Measurements from ENCODE around the gene MAN1C1. TPM values are rescaled to one million over a fixed set of nuclear protein-coding genes. Genes with fewer than 3 reads are reported as not detected.

The MAN1C1 gene
- polyA plus RNA-seq, 1 donor from 2014 or later: 1.3 TPM

DNA sequence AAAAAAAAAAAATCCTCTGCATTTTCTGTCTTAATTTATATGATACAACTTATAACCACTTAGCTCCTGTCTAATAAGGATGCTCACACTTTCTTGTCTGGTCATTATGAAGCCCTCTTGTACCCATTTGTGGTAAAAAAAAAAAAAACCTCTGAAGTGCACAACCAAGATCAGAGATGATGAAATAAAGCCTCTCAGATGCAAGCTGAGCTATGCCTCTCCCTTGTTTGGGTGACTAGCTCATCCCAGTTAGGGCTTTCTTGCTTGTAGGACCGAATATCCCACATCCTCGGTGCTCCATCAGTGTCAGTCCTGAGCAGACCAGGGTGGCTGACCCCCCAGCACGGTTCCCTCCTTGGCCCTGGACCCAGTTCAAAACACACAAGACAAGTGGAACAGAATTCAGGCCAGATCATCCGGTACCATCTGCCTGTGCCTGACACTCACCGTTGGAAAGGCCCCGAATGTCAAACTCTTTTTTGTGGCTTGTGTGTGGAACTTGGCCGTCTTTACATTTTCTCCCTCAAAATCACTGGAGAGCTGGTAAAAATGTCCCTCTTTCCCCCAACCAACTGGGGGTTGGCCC lies 177.1 kb downstream of the MAN1C1 start:
- Histone ChIP-seq H3K4me3 (ENCODE audit: low read length) (no peak overlapping the region), H3K9me2 (ENCODE audit: insufficient read depth, low read length) (no peaks in the 10 kb centered on the region), H3K9me3 (ENCODE audit: low read length) (no peaks in the 10 kb centered on the region), H3K79me2 (replicated peaks; ENCODE audit: insufficient read depth, low read length) (no peaks in the 10 kb centered on the region), H3K4me2 (ENCODE audit: low read length) (no peak overlapping the region), H2AFZ (ENCODE audit: low read depth, low read length) (no peak overlapping the region), H3K27me3 (ENCODE audit: insufficient read depth, low read depth, low read length) (no peaks in the 10 kb centered on the region), H3K36me3 (ENCODE audit: insufficient read depth, low read length) (no peaks in the 10 kb centered on the region), H3K27ac (ENCODE audit: low read length) (no peak overlapping the region), H4K20me1 (ENCODE audit: insufficient read depth) (no peaks in the 10 kb centered on the region), H3K9ac (ENCODE audit: low read length) (no peak overlapping the region), H3F3A (ENCODE audit: insufficient read depth, low read length, poor library complexity, severe bottlenecking) (no peaks in the 10 kb centered on the region)
- TF ChIP-seq MXI1 (conservative IDR thresholded peaks at IDR 0.05; ENCODE audit: poor library complexity, severe bottlenecking): no peak
- no peak for TF ChIP-seq EZH2 (IDR thresholded peaks at IDR 0.05; ENCODE audit: borderline replicate concordance, insufficient read depth, low read length, poor library complexity, severe bottlenecking)

GRCh38 chr1:25794325-25794724 lies 177.7 kb downstream of the MAN1C1 start:
- Histone ChIP-seq H3K27ac (ENCODE audit: low read length) (no peak overlapping the region), H3F3A (ENCODE audit: insufficient read depth, low read length, poor library complexity, severe bottlenecking) (no peaks in the 10 kb centered on the region), H4K20me1 (ENCODE audit: insufficient read depth) (no peaks in the 10 kb centered on the region), H3K27me3 (ENCODE audit: insufficient read depth, low read depth, low read length) (no peaks in the 10 kb centered on the region), H2AFZ (ENCODE audit: low read depth, low read length) (no peak overlapping the region), H3K4me2 (ENCODE audit: low read length) (no peak overlapping the region), H3K9me2 (ENCODE audit: insufficient read depth, low read length) (no peaks in the 10 kb centered on the region), H3K36me3 (ENCODE audit: insufficient read depth, low read length) (no peaks in the 10 kb centered on the region), H3K4me3 (ENCODE audit: low read length) (no peak overlapping the region), H3K9me3 (ENCODE audit: low read length) (no peaks in the 10 kb centered on the region), H3K79me2 (replicated peaks; ENCODE audit: insufficient read depth, low read length) (no peaks in the 10 kb centered on the region), H3K9ac (ENCODE audit: low read length) (no peak overlapping the region)
- TF ChIP-seq MXI1 (conservative IDR thresholded peaks at IDR 0.05; ENCODE audit: poor library complexity, severe bottlenecking) (no peak), REST (IDR thresholded peaks at IDR 0.05; ENCODE audit: borderline replicate concordance) (no peak), EZH2 (IDR thresholded peaks at IDR 0.05; ENCODE audit: borderline replicate concordance, insufficient read depth, low read length, poor library complexity, severe bottlenecking) (no peak), TAF1 (IDR thresholded peaks at IDR 0.05; ENCODE audit: low read depth) (no peak), SMC3 (conservative IDR thresholded peaks at IDR 0.05; ENCODE audit: poor library complexity) (no peak), POLR2AphosphoS5 (IDR thresholded peaks at IDR 0.05) (no peak), RAD21 (conservative IDR thresholded peaks at IDR 0.05) (no peak), EP300 (conservative IDR thresholded peaks at IDR 0.05; ENCODE audit: poor library complexity, severe bottlenecking) (no peak), CTCF (IDR thresholded peaks at IDR 0.05; ENCODE audit: poor library complexity, severe bottlenecking) (no peak)
